GM12878 (cell line): ENCODE measurements around the gene TRIP12. TPM values are rescaled to one million over a fixed set of nuclear protein-coding genes. Genes with fewer than 3 reads are reported as not detected.

Experiments
- ATAC-seq: fragments of 200-7000 bp; cut with Tn5 transposase; 3 replicates; pipeline ENCODE4 v1.9.1; 2020; ENCODE audit warnings: mild to moderate bottlenecking, moderate library complexity
- BruUV-seq: library from RNA; stranded (reverse); fragments of 400-500 nt; replicated peaks from 2 replicates; lab custom pipeline; 2021; lab: Mats Ljungman, UMichigan
- CTCF ChIA-PET: fragments of 300-600 bp; sonication (Branson Sonifier 250); formaldehyde crosslinking; extraction: SDS; loops from one replicate; lab custom pipeline; 2021; ENCODE audit warnings: inconsistent platforms; lab: Yijun Ruan, JAX
- POLR2A ChIA-PET: fragments of 350-600 bp; formaldehyde crosslinking; extraction: SDS; loops from one replicate; lab custom pipeline; 2021; ENCODE audit warnings: inconsistent platforms; lab: Charles Lee
- RAD21 ChIA-PET: fragments of 300-600 bp; sonication (Branson Sonifier 250); formaldehyde crosslinking; loops from one replicate; lab custom pipeline; 2023; ENCODE audit warnings: antibody characterized with exemption; ENCODE audit not compliant: unreplicated experiment; lab: Charles Lee
- SMC1A ChIA-PET: fragments of 300-600 bp; sonication (Branson Sonifier 250); formaldehyde crosslinking; loops from one replicate; lab custom pipeline; 2023; ENCODE audit not compliant: unreplicated experiment, uncharacterized antibody; lab: Charles Lee
- DNase-seq: peaks from one replicate; pipeline ENCODE4 v3.0.0-alpha.2; 2011; ENCODE audit warnings: low read depth, low spot score
- FAIRE-seq: peaks from 3 replicates; lab custom pipeline; 2011; peaks lifted over from hg19 to GRCh38; lab: Jason Lieb, UNC
- H2AFZ ChIP-seq: 2 replicates; pipeline ENCODE4 v1.6.0; 2011; ENCODE audit warnings: low read depth, low read length, control low read depth; ENCODE audit not compliant: control insufficient read depth
- H3K27ac ChIP-seq: 2 replicates; pipeline ENCODE4 v1.5.1; 2011; ENCODE audit warnings: control low read depth; ENCODE audit not compliant: control insufficient read depth, insufficient read depth
- H3K27me3 ChIP-seq, 2 experiments: replicated peaks in 1 of 2; 2 replicates each; pipeline versions ENCODE4 v1.6.0 to v1.6.1; 2011; ENCODE audit warnings: low read length in 1 of 2; ENCODE audit not compliant: control insufficient read depth in 2 of 2, insufficient read depth in 2 of 2
- H3K36me3 ChIP-seq, 2 experiments: 2 replicates each; pipeline ENCODE4 v1.5.1; 2011; ENCODE audit warnings: low read length in 1 of 2; ENCODE audit not compliant: control insufficient read depth in 2 of 2, insufficient read depth in 2 of 2
- H3K4me1 ChIP-seq: 2 replicates; pipeline ENCODE4 v1.6.1; 2011; ENCODE audit warnings: mild to moderate bottlenecking, low read length, moderate library complexity, mixed read lengths; ENCODE audit not compliant: control insufficient read depth, insufficient read depth
- H3K4me2 ChIP-seq: 2 replicates; pipeline ENCODE4 v1.6.0; 2011; ENCODE audit warnings: control low read depth; ENCODE audit not compliant: control insufficient read depth, insufficient read depth
- H3K4me3 ChIP-seq: fragments of 200-600 bp; sonication (generic); 2 replicates; pipeline ENCODE4 v1.5.1; 2016
- H3K79me2 ChIP-seq: 2 replicates; pipeline ENCODE4 v1.6.0; 2011; ENCODE audit warnings: low read length; ENCODE audit not compliant: control insufficient read depth, insufficient read depth
- H3K9ac ChIP-seq: 2 replicates; pipeline ENCODE4 v1.8.0; 2011; ENCODE audit warnings: low read length, control low read depth, mixed read lengths; ENCODE audit not compliant: control insufficient read depth, insufficient read depth
- H3K9me3 ChIP-seq: replicated peaks from 3 replicates; pipeline ENCODE4 v1.5.1; 2011; ENCODE audit warnings: mild to moderate bottlenecking, low read length; ENCODE audit not compliant: control insufficient read depth, insufficient read depth
- H4K20me1 ChIP-seq: 2 replicates; pipeline ENCODE4 v1.6.0; 2011; ENCODE audit not compliant: control insufficient read depth, insufficient read depth
- CREM ChIP-seq: IDR thresholded peaks from 2 replicates; pipeline ENCODE4 v1.6.1; 2014; ENCODE audit warnings: antibody characterized with exemption, low read depth
- ESRRA ChIP-seq: IDR thresholded peaks from 2 replicates; pipeline ENCODE4 v1.6.1; 2012; ENCODE audit warnings: mild to moderate bottlenecking, low read length, improper control_type of control experiment
- KAT2A ChIP-seq: conservative IDR thresholded peaks from 2 replicates; pipeline ENCODE4 v1.6.1; 2011; ENCODE audit warnings: low read depth, low read length; ENCODE audit not compliant: control insufficient read depth
- PKNOX1 ChIP-seq: fragments of 450-650 bp; IDR thresholded peaks from 2 replicates; pipeline ENCODE4 v1.6.1; 2016; ENCODE audit warnings: mild to moderate bottlenecking
- POU2F2 ChIP-seq: IDR thresholded peaks from 3 replicates; pipeline ENCODE4 v1.6.1; 2011; ENCODE audit warnings: low read depth, mild to moderate bottlenecking, low read length, borderline replicate concordance
- RCOR1 ChIP-seq: conservative IDR thresholded peaks from 2 replicates; pipeline ENCODE4 v1.6.1; 2012; ENCODE audit warnings: low read depth, low read length, improper control_type of control experiment
- SMAD5 ChIP-seq: IDR thresholded peaks from 2 replicates; pipeline ENCODE4 v1.6.1; 2016; ENCODE audit warnings: antibody characterized with exemption, low read depth
- SMC3 ChIP-seq: IDR thresholded peaks from 2 replicates; pipeline ENCODE4 v1.6.1; 2011; ENCODE audit warnings: low read length, improper control_type of control experiment, borderline replicate concordance
- SPI1 ChIP-seq: IDR thresholded peaks from 2 replicates; pipeline ENCODE4 v1.6.1; 2011; ENCODE audit warnings: low read depth, mild to moderate bottlenecking, low read length, moderate library complexity, borderline replicate concordance; ENCODE audit not compliant: insufficient read depth
- ZBTB11 ChIP-seq: fragments of 450-650 bp; formaldehyde crosslinking; IDR thresholded peaks from 2 replicates; pipeline ENCODE4 v1.5.0; 2022; ENCODE audit warnings: mild to moderate bottlenecking, missing genetic modification characterization
- WGBS: methylation state at CpG from one replicate; pipeline ENCODE4 v1.1.6; 2016; ENCODE audit warnings: low lambda C conversion rate; ENCODE audit not compliant: insufficient replicate concordance, insufficient coverage; ENCODE audit errors: missing lambda C conversion rate; 5-methylcytosine and 5-hydroxymethylcytosine counted together
- in situ Hi-C: fragments of 300-500 bp; cut with MboI; formaldehyde crosslinking; loops from 9 replicates; pipeline ENCODE4 v1.14.3; 2018; ENCODE audit warnings: mixed read lengths
- intact Hi-C: fragments of 100-400 bp; cut with micrococcal nuclease; formaldehyde crosslinking; loops from one replicate; pipeline ENCODE4 v1.14.2; 2022; ENCODE audit not compliant: unreplicated experiment
- polyA plus RNA-seq, 11 experiments: library from polyadenylated mRNA; depleted of rRNA in 4 of 11; unstranded in 6 of 11; stranded (reverse) in 5 of 11; fragments of >200 nt; fragmentation: Nextera tagmentation in 4 of 11; fragmentation: Illumina TruSeq in 1 of 11; extraction: Ambion mirVana in 4 of 11; extraction: Trizol in 1 of 11; gene quantifications; 1 replicate in 1 of 11; 2 replicates in 10 of 11; pipeline versions ENCODE4 v1.2.1 to v1.2.3, GENCODE V29; 2011 to 2016; ENCODE audit warnings: inconsistent platforms in 2 of 11, missing spikeins in 2 of 11, low read depth in 1 of 11
- total RNA-seq, 4 experiments: library from RNA; depleted of rRNA in 3 of 4; stranded (reverse); fragments of >200 nt in 3 of 4; fragmentation: Illumina TruSeq in 1 of 4; extraction: Trizol in 1 of 4; gene quantifications; 2 replicates each; pipeline versions ENCODE4 v1.2.1 to v1.2.3, GENCODE V29; 2013 to 2021
- TF ChIP-seq, protein P1 (sequence below): fragments of 150-350 bp; IDR thresholded peaks from 2 replicates; pipeline ENCODE4 v1.6.1; 2016; ENCODE audit warnings: low read depth, low read length
- TF ChIP-seq, protein P2 (sequence below): fragments of 150-350 bp; IDR thresholded peaks from 2 replicates; pipeline ENCODE4 v1.6.1; 2014; ENCODE audit warnings: mild to moderate bottlenecking, low read depth, low read length

TRIP12 gene
- total and polyA plus RNA-seq, 10 of the 15 experiments (the other 5 are each of a cell fraction or from before 2014, with no cell fraction given): 23.1 to 207 (median 97.0) TPM

- TF ChIP-seq, protein P1, sequence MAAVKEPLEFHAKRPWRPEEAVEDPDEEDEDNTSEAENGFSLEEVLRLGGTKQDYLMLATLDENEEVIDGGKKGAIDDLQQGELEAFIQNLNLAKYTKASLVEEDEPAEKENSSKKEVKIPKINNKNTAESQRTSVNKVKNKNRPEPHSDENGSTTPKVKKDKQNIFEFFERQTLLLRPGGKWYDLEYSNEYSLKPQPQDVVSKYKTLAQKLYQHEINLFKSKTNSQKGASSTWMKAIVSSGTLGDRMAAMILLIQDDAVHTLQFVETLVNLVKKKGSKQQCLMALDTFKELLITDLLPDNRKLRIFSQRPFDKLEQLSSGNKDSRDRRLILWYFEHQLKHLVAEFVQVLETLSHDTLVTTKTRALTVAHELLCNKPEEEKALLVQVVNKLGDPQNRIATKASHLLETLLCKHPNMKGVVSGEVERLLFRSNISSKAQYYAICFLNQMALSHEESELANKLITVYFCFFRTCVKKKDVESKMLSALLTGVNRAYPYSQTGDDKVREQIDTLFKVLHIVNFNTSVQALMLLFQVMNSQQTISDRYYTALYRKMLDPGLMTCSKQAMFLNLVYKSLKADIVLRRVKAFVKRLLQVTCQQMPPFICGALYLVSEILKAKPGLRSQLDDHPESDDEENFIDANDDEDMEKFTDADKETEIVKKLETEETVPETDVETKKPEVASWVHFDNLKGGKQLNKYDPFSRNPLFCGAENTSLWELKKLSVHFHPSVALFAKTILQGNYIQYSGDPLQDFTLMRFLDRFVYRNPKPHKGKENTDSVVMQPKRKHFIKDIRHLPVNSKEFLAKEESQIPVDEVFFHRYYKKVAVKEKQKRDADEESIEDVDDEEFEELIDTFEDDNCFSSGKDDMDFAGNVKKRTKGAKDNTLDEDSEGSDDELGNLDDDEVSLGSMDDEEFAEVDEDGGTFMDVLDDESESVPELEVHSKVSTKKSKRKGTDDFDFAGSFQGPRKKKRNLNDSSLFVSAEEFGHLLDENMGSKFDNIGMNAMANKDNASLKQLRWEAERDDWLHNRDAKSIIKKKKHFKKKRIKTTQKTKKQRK: no peak
- TF ChIP-seq RCOR1 (no peak), PKNOX1 (no peak), SMC3 (no peak)
- TF ChIP-seq, protein P2, sequence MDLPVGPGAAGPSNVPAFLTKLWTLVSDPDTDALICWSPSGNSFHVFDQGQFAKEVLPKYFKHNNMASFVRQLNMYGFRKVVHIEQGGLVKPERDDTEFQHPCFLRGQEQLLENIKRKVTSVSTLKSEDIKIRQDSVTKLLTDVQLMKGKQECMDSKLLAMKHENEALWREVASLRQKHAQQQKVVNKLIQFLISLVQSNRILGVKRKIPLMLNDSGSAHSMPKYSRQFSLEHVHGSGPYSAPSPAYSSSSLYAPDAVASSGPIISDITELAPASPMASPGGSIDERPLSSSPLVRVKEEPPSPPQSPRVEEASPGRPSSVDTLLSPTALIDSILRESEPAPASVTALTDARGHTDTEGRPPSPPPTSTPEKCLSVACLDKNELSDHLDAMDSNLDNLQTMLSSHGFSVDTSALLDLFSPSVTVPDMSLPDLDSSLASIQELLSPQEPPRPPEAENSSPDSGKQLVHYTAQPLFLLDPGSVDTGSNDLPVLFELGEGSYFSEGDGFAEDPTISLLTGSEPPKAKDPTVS: no peak
Observed at GRCh38 chr2:229728370-229728769, 193.4 kb downstream of the TRIP12 start (continued).

DNA sequence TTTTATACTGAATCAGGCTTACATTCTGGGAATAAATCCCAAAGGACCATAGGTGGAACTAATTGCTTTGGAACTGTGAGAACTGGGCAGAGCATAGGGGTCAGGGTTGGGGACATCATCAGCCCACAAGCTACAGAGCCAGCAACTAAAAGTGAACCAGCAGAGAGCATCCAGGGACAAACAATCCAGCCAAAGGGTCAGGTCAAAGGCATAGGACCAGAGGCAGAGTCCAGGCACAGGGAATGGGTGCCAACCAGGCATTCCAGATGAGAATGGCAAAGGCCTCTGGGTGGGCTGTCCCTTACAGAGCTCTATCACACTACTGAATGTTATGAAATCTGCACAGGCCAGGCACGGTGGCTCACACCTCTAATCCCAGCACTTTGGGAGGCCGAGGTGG, 195.2 kb downstream of the TRIP12 start:
- no peaks in the 10 kb centered on the region; a peak in 1 of 4 replicates for H3K27me3 ChIP-seq
- H3K4me2 ChIP-seq: no peak overlapping the region
- no peaks in the 10 kb centered on the region for H3K79me2 ChIP-seq
- H3K9me3 ChIP-seq: no peaks in the 10 kb centered on the region
- no peaks in the 10 kb centered on the region for H4K20me1 ChIP-seq
- no peak overlapping the region for H3K27ac ChIP-seq
- ATAC-seq (no peak), DNase-seq (no peak), FAIRE-seq (no peak)
- RAD21 ChIA-PET: no interaction called here
- intact Hi-C loops: no loop called here
- H3K4me3 ChIP-seq: no peak overlapping the region
- SMC1A ChIA-PET: no interaction called here
- in situ Hi-C loops: no loop called here
- no peaks in the 10 kb centered on the region for H3K4me1 ChIP-seq
- CTCF ChIA-PET: no interaction called here
- no peak overlapping the region for H3K9ac ChIP-seq
- H3K36me3 ChIP-seq: no peaks in the 10 kb centered on the region
- no TSS peak for BruUV-seq
- POLR2A ChIA-PET: no interaction called here
- no peak overlapping the region for H2AFZ ChIP-seq
- WGBS: 45% methylated on average over 2 of the region's 2 CpGs
- TF ChIP-seq POU2F2: no peak
- no peak for TF ChIP-seq CREM
- TF ChIP-seq SPI1: no peak
- TF ChIP-seq SMAD5: no peak
- TF ChIP-seq ZBTB11: no peak
- no peak for TF ChIP-seq KAT2A
- no peak for TF ChIP-seq ESRRA
